ENCODE measurements around the gene ZNF143.
"Not testable (repeated sequence)": the region's sequence is repeated elsewhere in the genome, so short reads cannot be mapped to it uniquely, and the experiment has no call there.

The ZNF143 gene

GRCh38 chr11:9460322-9461062 lies at the start of gene ZNF143:
TSS of gene ZNF143 (plus strand) at chr11:9461012. CDS start at chr11:9471309, 10,297 bp downstream.
- H3K27ac Mint-ChIP-seq, result peak within 1 kb of the TSS; percentile 99
- no peaks in the 10 kb centered on the region for H3K9me3 Mint-ChIP-seq
- no peaks in the 10 kb centered on the region for H3K27me3 Mint-ChIP-seq
- peak within 1 kb of the TSS; percentile 95 to 99 for H3K4me3 Mint-ChIP-seq
- ATAC-seq (peak; percentile 93), DNase-seq (peak; percentile 99 to 100)
- H3K4me1 Mint-ChIP-seq, result peaks cover 24% of the 10 kb centered on the region

GRCh38 chr11:9428706-9429105 lies 32.1 kb upstream of the ZNF143 start:
- no peak overlapping the region for H3K4me3 Mint-ChIP-seq
- H3K27ac Mint-ChIP-seq, result peak overlapping the region in 1 of 2 donors; percentile 19
- no peak for ATAC-seq
- H3K9me3 Mint-ChIP-seq, result no peaks in the 10 kb centered on the region
- no peaks in the 10 kb centered on the region for H3K4me1 Mint-ChIP-seq
- H3K27me3 Mint-ChIP-seq, result no peaks in the 10 kb centered on the region
- DNase-seq, result no peak

- Mint-ChIP-seq H3K9me3 (no peaks in the 10 kb centered on the region), H3K4me3 (no peak overlapping the region), H3K27me3 (no peaks in the 10 kb centered on the region), H3K4me1 (no peaks in the 10 kb centered on the region), H3K27ac (no peak overlapping the region)
- DNase-seq (no peak), ATAC-seq (no peak)
Observed at GRCh38 chr11:9438611-9439010, 22.2 kb upstream of the ZNF143 start.

GRCh38 chr11:9446230-9446629 lies 14.6 kb upstream of the ZNF143 start:
- Mint-ChIP-seq H3K27me3 (no peaks in the 10 kb centered on the region), H3K9me3 (no peaks in the 10 kb centered on the region), H3K4me1 (peaks cover 5% of the 10 kb centered on the region), H3K27ac (peak overlapping the region in 1 of 2 donors; percentile 54), H3K4me3 (no peak overlapping the region)
- ATAC-seq (no peak), DNase-seq (no peak)

GRCh38 chr11:9448576-9449352 lies 12.0 kb upstream of the ZNF143 start:
- no peaks in the 10 kb centered on the region for H3K27me3 Mint-ChIP-seq
- H3K4me3 Mint-ChIP-seq, result no peak overlapping the region
- H3K4me1 Mint-ChIP-seq, result peaks cover 5% of the 10 kb centered on the region
- ATAC-seq (no peak), DNase-seq (no peak)
- no peak overlapping the region for H3K27ac Mint-ChIP-seq
- no peaks in the 10 kb centered on the region for H3K9me3 Mint-ChIP-seq

GRCh38 chr11:9452023-9452422 lies 8.8 kb upstream of the ZNF143 start:
- H3K27ac Mint-ChIP-seq, H3K4me3 Mint-ChIP-seq, DNase-seq, H3K9me3 Mint-ChIP-seq, ATAC-seq, H3K4me1 Mint-ChIP-seq, H3K27me3 Mint-ChIP-seq: not testable (repeated sequence)

- H3K9me3 Mint-ChIP-seq, result no peaks in the 10 kb centered on the region
- H3K4me3 Mint-ChIP-seq, result no peak overlapping the region
- ATAC-seq (no peak), DNase-seq (no peak)
- no peak overlapping the region for H3K27ac Mint-ChIP-seq
- no peaks in the 10 kb centered on the region for H3K4me1 Mint-ChIP-seq
- H3K27me3 Mint-ChIP-seq, result no peaks in the 10 kb centered on the region
Observed at GRCh38 chr11:9455722-9456121, 5.1 kb upstream of the ZNF143 start.

GRCh38 chr11:9459667-9460321 lies 1.0 kb upstream of the ZNF143 start:
- H3K27me3 Mint-ChIP-seq, result no peaks in the 10 kb centered on the region
- DNase-seq, result peak; percentile 31 to 32
- peaks cover 24% of the 10 kb centered on the region for H3K4me1 Mint-ChIP-seq
- ATAC-seq, result no peak
- no peaks in the 10 kb centered on the region for H3K9me3 Mint-ChIP-seq
- peak overlapping the region; percentile 95 to 99 for H3K4me3 Mint-ChIP-seq
- peak overlapping the region; percentile 99 for H3K27ac Mint-ChIP-seq

GRCh38 chr11:9461063-9461759 lies 399 bp downstream of the ZNF143 start:
- H3K9me3 Mint-ChIP-seq, result no peaks in the 10 kb centered on the region
- peaks cover 24% of the 10 kb centered on the region for H3K4me1 Mint-ChIP-seq
- no peaks in the 10 kb centered on the region for H3K27me3 Mint-ChIP-seq
- DNase-seq (peak; percentile 86 to 88), ATAC-seq (peak; percentile 72)
- peak overlapping the region; percentile 76 to 99 for H3K4me3 Mint-ChIP-seq
- H3K27ac Mint-ChIP-seq, result peak overlapping the region; percentile 95 to 96

- Mint-ChIP-seq H3K4me3 (peak overlapping the region; percentile 76 to 99), H3K27me3 (no peaks in the 10 kb centered on the region), H3K27ac (peak overlapping the region; percentile 72 to 95), H3K9me3 (no peaks in the 10 kb centered on the region), H3K4me1 (peaks cover 24% of the 10 kb centered on the region)
- no peak for DNase-seq
- no peak for ATAC-seq
Observed at GRCh38 chr11:9461760-9462134, 935 bp downstream of the ZNF143 start.

- no peak for DNase-seq
- H3K27ac Mint-ChIP-seq, result peak overlapping the region; percentile 72 to 95
- no peak for ATAC-seq
- H3K9me3 Mint-ChIP-seq, result no peaks in the 10 kb centered on the region
- H3K4me1 Mint-ChIP-seq, result peaks cover 24% of the 10 kb centered on the region
- H3K4me3 Mint-ChIP-seq, result peak overlapping the region; percentile 76 to 99
- H3K27me3 Mint-ChIP-seq, result no peaks in the 10 kb centered on the region
Observed at GRCh38 chr11:9462172-9462799, 1.5 kb downstream of the ZNF143 start.

GRCh38 chr11:9462806-9463537 lies 2.2 kb downstream of the ZNF143 start:
- no peak for ATAC-seq
- peak overlapping the region; percentile 76 to 99 for H3K4me3 Mint-ChIP-seq
- H3K27me3 Mint-ChIP-seq, result no peaks in the 10 kb centered on the region
- H3K4me1 Mint-ChIP-seq, result peaks cover 24% of the 10 kb centered on the region
- H3K9me3 Mint-ChIP-seq, result no peaks in the 10 kb centered on the region
- H3K27ac Mint-ChIP-seq, result peak overlapping the region in 1 of 2 donors; percentile 86
- DNase-seq, result no peak

GRCh38 chr11:9470765-9471164 lies 10.0 kb downstream of the ZNF143 start:
- Mint-ChIP-seq H3K27ac (no peak overlapping the region), H3K4me3 (no peak overlapping the region), H3K9me3 (no peaks in the 10 kb centered on the region), H3K27me3 (no peaks in the 10 kb centered on the region), H3K4me1 (no peaks in the 10 kb centered on the region)
- ATAC-seq, result no peak
- DNase-seq, result no peak

GRCh38 chr11:9473408-9473807 lies 12.6 kb downstream of the ZNF143 start:
- peak overlapping the region in 1 of 2 donors; percentile 57 for H3K27ac Mint-ChIP-seq
- DNase-seq, result no peak
- H3K9me3 Mint-ChIP-seq, result no peaks in the 10 kb centered on the region

More at GRCh38 chr11:9473408-9473807, 12.6 kb downstream of the ZNF143 start:
- no peaks in the 10 kb centered on the region for H3K27me3 Mint-ChIP-seq
- H3K4me1 Mint-ChIP-seq, result no peaks in the 10 kb centered on the region
- no peak for ATAC-seq
- H3K4me3 Mint-ChIP-seq, result no peak overlapping the region
